K562 (cell line): ENCODE measurements around the gene KANK4. TPM values are rescaled to one million over a fixed set of nuclear protein-coding genes. Genes with fewer than 3 reads are reported as not detected.

Experiments used
- ATAC-seq: fragments of 200-7000 bp; cut with Tn5 transposase; 3 replicates; pipeline ENCODE4 v1.9.1; 2020; ENCODE audit warnings: moderate library complexity
- BruUV-seq: library from RNA; stranded (reverse); fragments of 400-500 nt; replicated peaks from 2 replicates; lab custom pipeline; 2021; lab: Mats Ljungman, UMichigan
- CTCF ChIA-PET: fragments of 300-600 bp; formaldehyde crosslinking; extraction: SDS; loops from one replicate; lab custom pipeline; 2021; ENCODE audit warnings: low intra/inter-chr PET ratio; lab: Yijun Ruan, JAX
- POLR2A ChIA-PET: fragments of 300-600, 350-650 bp; sonication (Branson Sonifier 250); formaldehyde crosslinking; extraction: SDS; loops from one replicate; lab custom pipeline; 2021; ENCODE audit warnings: antibody characterized with exemption, inconsistent platforms; lab: Yijun Ruan, JAX
- DNase-seq, 4 experiments: peaks; one replicate each; pipeline versions ENCODE4 v3.0.0 to v3.0.0-alpha.2; 2011 to 2018; ENCODE audit warnings: low spot score in 3 of 4, mixed read lengths in 3 of 4; ENCODE audit errors: extremely low read depth in 1 of 4
- FAIRE-seq: peaks from 2 replicates; lab custom pipeline; 2011; peaks lifted over from hg19 to GRCh38; lab: Jason Lieb, UNC
- H2AFZ ChIP-seq: 2 replicates; pipeline ENCODE4 v1.6.0; 2011; ENCODE audit warnings: low read depth, low read length, control low read depth, inconsistent platforms
- H3K27ac ChIP-seq: fragments of 200-600 bp; 3 replicates; pipeline ENCODE4 v1.8.0; 2011; ENCODE audit warnings: low read depth, mild to moderate bottlenecking, control low read depth, inconsistent platforms, low read length, moderate library complexity, mixed read lengths; ENCODE audit errors: extremely low read depth
- H3K27me3 ChIP-seq, 2 experiments: fragments of 300-600 bp in 1 of 2; 2 replicates in 1 of 2; 3 replicates in 1 of 2; pipeline versions ENCODE4 v1.6.0 to v1.8.0; 2011; ENCODE audit warnings: inconsistent platforms in 2 of 2, low read length in 2 of 2, mild to moderate bottlenecking in 1 of 2, mixed read lengths in 1 of 2, moderate library complexity in 1 of 2; ENCODE audit not compliant: control insufficient read depth in 2 of 2, insufficient read depth in 2 of 2
- H3K36me3 ChIP-seq: fragments of 300-600 bp; 3 replicates; pipeline ENCODE4 v1.8.0; 2011; ENCODE audit warnings: mild to moderate bottlenecking, low read length, inconsistent platforms; ENCODE audit not compliant: control insufficient read depth, insufficient read depth
- H3K4me1 ChIP-seq, 2 experiments: fragments of 200-600 bp in 1 of 2; replicated peaks in 1 of 2; 2 replicates in 1 of 2; 3 replicates in 1 of 2; pipeline versions ENCODE4 v1.5.1 to v1.8.0; 2011; ENCODE audit warnings: inconsistent platforms in 2 of 2, low read length in 2 of 2, mild to moderate bottlenecking in 1 of 2, mixed read lengths in 1 of 2, moderate library complexity in 1 of 2; ENCODE audit not compliant: control insufficient read depth in 2 of 2, insufficient read depth in 2 of 2
- H3K4me2 ChIP-seq: 2 replicates; pipeline ENCODE4 v1.6.1; 2011; ENCODE audit warnings: low read length, control low read depth, inconsistent platforms, mixed read lengths; ENCODE audit not compliant: insufficient read depth
- H3K4me3 ChIP-seq: fragments of 200-600 bp; sonication (generic), shearing (Covaris generic); 2 replicates; pipeline ENCODE4 v1.5.1; 2016; ENCODE audit warnings: control low read depth, inconsistent platforms
- H3K79me2 ChIP-seq: fragments of 200-600 bp; 3 replicates; pipeline ENCODE4 v1.8.0; 2011; ENCODE audit warnings: low read length, inconsistent platforms; ENCODE audit not compliant: control insufficient read depth, insufficient read depth
- H3K9ac ChIP-seq, 2 experiments: 2 replicates each; pipeline versions ENCODE4 v1.6.0 to v1.6.1; 2011; ENCODE audit warnings: low read depth in 2 of 2, low read length in 2 of 2, control low read depth in 1 of 2, inconsistent platforms in 1 of 2, mild to moderate bottlenecking in 1 of 2, mixed read lengths in 1 of 2; ENCODE audit not compliant: insufficient read depth in 1 of 2
- H3K9me1 ChIP-seq: one replicate; pipeline ENCODE4 v1.6.0; 2011; ENCODE audit warnings: inconsistent platforms, mild to moderate bottlenecking, low read length, moderate library complexity; ENCODE audit not compliant: control insufficient read depth, insufficient read depth
- H3K9me3 ChIP-seq: replicated peaks from 2 replicates; pipeline ENCODE4 v1.5.1; 2011; ENCODE audit warnings: low read depth, low read length, inconsistent platforms; ENCODE audit not compliant: control insufficient read depth, insufficient read depth
- H4K20me1 ChIP-seq: replicated peaks from 2 replicates; pipeline ENCODE4 v1.6.1; 2011; ENCODE audit warnings: low read length, inconsistent platforms, mixed read lengths; ENCODE audit not compliant: control insufficient read depth, insufficient read depth
- CHD1 ChIP-seq: fragments of 200-600 bp; sonication (generic); IDR thresholded peaks from one replicate; pipeline ENCODE4 v1.6.1; 2012; ENCODE audit warnings: mild to moderate bottlenecking, moderate library complexity, low read length, inconsistent platforms
- CTCFL ChIP-seq: IDR thresholded peaks from 2 replicates; pipeline ENCODE4 v1.6.1; 2011; ENCODE audit warnings: borderline replicate concordance, low read depth, mild to moderate bottlenecking, moderate library complexity, low read length; ENCODE audit not compliant: insufficient read depth, poor library complexity, severe bottlenecking
- FOXK1 ChIP-seq: sonication (generic); formaldehyde crosslinking; IDR thresholded peaks from 2 replicates; pipeline ENCODE4 v1.8.0; 2022; ENCODE audit warnings: missing genetic modification reagents, mild to moderate bottlenecking, borderline replicate concordance
- HDAC6 ChIP-seq: IDR thresholded peaks from 2 replicates; pipeline ENCODE4 v1.6.1; 2012; ENCODE audit warnings: low read depth, mild to moderate bottlenecking, control low read depth, inconsistent platforms, low read length, moderate library complexity
- MCM2 ChIP-seq: fragments of 450-650 bp; IDR thresholded peaks from 2 replicates; pipeline ENCODE4 v1.6.1; 2017; ENCODE audit warnings: low read depth, mild to moderate bottlenecking
- POLR2AphosphoS5 ChIP-seq: IDR thresholded peaks from 2 replicates; pipeline ENCODE4 v1.6.1; 2011; ENCODE audit warnings: mild to moderate bottlenecking, low read depth, low read length, moderate library complexity; ENCODE audit not compliant: control insufficient read depth, insufficient read depth
- RAD21 ChIP-seq, 2 experiments: fragments of 250-450 bp in 1 of 2; fragments of 450-650 bp in 1 of 2; sonication (Bioruptor Pico) in 1 of 2; formaldehyde crosslinking in 1 of 2; IDR thresholded peaks in 1 of 2; conservative IDR thresholded peaks in 1 of 2; 2 replicates each; pipeline versions ENCODE4 v1.4.0 to v1.8.0; 2020 to 2022; ENCODE audit warnings: mild to moderate bottlenecking in 2 of 2, moderate library complexity in 1 of 2
- SPI1 ChIP-seq: IDR thresholded peaks from 2 replicates; pipeline ENCODE4 v1.6.1; 2011; ENCODE audit warnings: low read depth, low read length, control low read depth, borderline replicate concordance
- TCF3 ChIP-seq: sonication (generic); formaldehyde crosslinking; IDR thresholded peaks from 2 replicates; pipeline ENCODE4 v1.4.0; 2020; ENCODE audit warnings: mild to moderate bottlenecking, missing genetic modification reagents
- ZHX1 ChIP-seq: fragments of 150-350 bp; conservative IDR thresholded peaks from 2 replicates; pipeline ENCODE4 v1.6.1; 2014; ENCODE audit warnings: low read length
- WGBS: fragments of 100-300 bp; shearing (Covaris generic); methylation state at CpG from one replicate; pipeline ENCODE4 v1.1.6; 2016; ENCODE audit warnings: low coverage, mixed read lengths; ENCODE audit not compliant: insufficient coverage; ENCODE audit errors: missing lambda C conversion rate; 5-methylcytosine and 5-hydroxymethylcytosine counted together
- in situ Hi-C: fragments of 300-500 bp; cut with MboI; formaldehyde crosslinking; loops from 4 replicates; pipeline ENCODE4 v1.15.0; 2018; ENCODE audit warnings: inconsistent platforms, mixed read lengths
- intact Hi-C: fragments of 100-400 bp; cut with micrococcal nuclease; formaldehyde crosslinking; loops from 2 replicates; pipeline ENCODE4 v1.14.2; 2022
- polyA plus RNA-seq, 8 experiments: library from polyadenylated mRNA; depleted of rRNA in 4 of 8; stranded (reverse) in 5 of 8; unstranded in 3 of 8; fragments of >200 nt; fragmentation: Nextera tagmentation in 2 of 8; fragmentation: Illumina TruSeq in 1 of 8; extraction: Ambion mirVana in 2 of 8; extraction: Trizol in 1 of 8; gene quantifications; 2 replicates each; pipeline versions ENCODE4 v1.2.1 to v1.2.3, GENCODE V29; 2011 to 2014; ENCODE audit warnings: inconsistent platforms in 1 of 8, missing spikeins in 1 of 8
- total RNA-seq, 7 experiments: library from RNA; depleted of rRNA in 6 of 7; stranded (reverse); fragments of >200 nt in 6 of 7; fragmentation: Illumina TruSeq in 2 of 7; extraction: Trizol in 2 of 7; gene quantifications; 2 replicates each; pipeline versions ENCODE4 v1.2.1 to v1.2.3, GENCODE V29; 2011 to 2021; ENCODE audit warnings: low replicate concordance in 1 of 7
- TF ChIP-seq, protein P1 (sequence below), 3 experiments: IDR thresholded peaks in 2 of 3; conservative IDR thresholded peaks in 1 of 3; 2 replicates each; pipeline ENCODE4 v1.5.1; 2011 to 2012; ENCODE audit warnings: low read length in 3 of 3, mild to moderate bottlenecking in 3 of 3, control low read depth in 2 of 3, improper control_type of control experiment in 1 of 3, inconsistent platforms in 1 of 3, low read depth in 1 of 3, mixed read lengths in 1 of 3, moderate library complexity in 1 of 3; ENCODE audit not compliant: insufficient read depth in 2 of 3

Gene KANK4
- total and polyA plus RNA-seq, 9 of the 15 experiments (the other 6 are each of a cell fraction or from before 2014, with no cell fraction given) = not detected

- H3K36me3 ChIP-seq = no peaks in the 10 kb centered on the region
- no peak overlapping the region for H3K9ac ChIP-seq
- in situ Hi-C loops = no loop called here
- no peak for FAIRE-seq
- no peak overlapping the region for H3K4me2 ChIP-seq
- H4K20me1 ChIP-seq = no peaks in the 10 kb centered on the region
- CTCF ChIA-PET = no interaction called here
- H3K79me2 ChIP-seq = no peaks in the 10 kb centered on the region
- peak; percentile 73; the same call in 2 of the 3 replicates for ATAC-seq
- no peaks in the 10 kb centered on the region for H3K9me3 ChIP-seq
- no peak overlapping the region for H2AFZ ChIP-seq
- H3K27ac ChIP-seq = no peak overlapping the region
- H3K4me1 ChIP-seq = no peaks in the 10 kb centered on the region
- H3K4me3 ChIP-seq = no peak overlapping the region
- BruUV-seq = no TSS peak
- POLR2A ChIA-PET = interaction anchor here (0.7 kb wide), 1 partner anchor 144 kb away, joined by 3 read pairs; no protein-coding TSS in a partner anchor
- WGBS = 0% methylated on average over 5 of the region's 5 CpGs
- peaks cover 7 to 22% of the 10 kb centered on the region in 2 experiments; a peak in 3 of 5 replicates for H3K27me3 ChIP-seq
- peak; percentile 22 to 38 (median 32) for DNase-seq
- no peaks in the 10 kb centered on the region for H3K9me1 ChIP-seq
- intact Hi-C loops = loop anchor here (1.0 kb wide), 1 partner anchor 113 kb away; no protein-coding TSS in a partner anchor
- TF ChIP-seq CTCFL = peak; percentile 12
- no peak for TF ChIP-seq POLR2AphosphoS5
- TF ChIP-seq ZHX1 = no peak
- peak in 1 of 2 experiments; percentile 28; a peak in 2 of 4 replicates for TF ChIP-seq RAD21 (CRISPR knock-in tag; conservative IDR thresholded peaks at IDR 0.05 in 1 of 2, IDR thresholded peaks at IDR 0.05 in 1 of 2)
- no peak for TF ChIP-seq CHD1
- no peak for TF ChIP-seq TCF3 (CRISPR knock-in tag)
- TF ChIP-seq HDAC6 = no peak
- no peak for TF ChIP-seq FOXK1 (CRISPR knock-in tag)
- no peak for TF ChIP-seq MCM2
- TF ChIP-seq, protein P1, sequence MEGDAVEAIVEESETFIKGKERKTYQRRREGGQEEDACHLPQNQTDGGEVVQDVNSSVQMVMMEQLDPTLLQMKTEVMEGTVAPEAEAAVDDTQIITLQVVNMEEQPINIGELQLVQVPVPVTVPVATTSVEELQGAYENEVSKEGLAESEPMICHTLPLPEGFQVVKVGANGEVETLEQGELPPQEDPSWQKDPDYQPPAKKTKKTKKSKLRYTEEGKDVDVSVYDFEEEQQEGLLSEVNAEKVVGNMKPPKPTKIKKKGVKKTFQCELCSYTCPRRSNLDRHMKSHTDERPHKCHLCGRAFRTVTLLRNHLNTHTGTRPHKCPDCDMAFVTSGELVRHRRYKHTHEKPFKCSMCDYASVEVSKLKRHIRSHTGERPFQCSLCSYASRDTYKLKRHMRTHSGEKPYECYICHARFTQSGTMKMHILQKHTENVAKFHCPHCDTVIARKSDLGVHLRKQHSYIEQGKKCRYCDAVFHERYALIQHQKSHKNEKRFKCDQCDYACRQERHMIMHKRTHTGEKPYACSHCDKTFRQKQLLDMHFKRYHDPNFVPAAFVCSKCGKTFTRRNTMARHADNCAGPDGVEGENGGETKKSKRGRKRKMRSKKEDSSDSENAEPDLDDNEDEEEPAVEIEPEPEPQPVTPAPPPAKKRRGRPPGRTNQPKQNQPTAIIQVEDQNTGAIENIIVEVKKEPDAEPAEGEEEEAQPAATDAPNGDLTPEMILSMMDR (IDR thresholded peaks at IDR 0.05 in 2 of 3, conservative IDR thresholded peaks at IDR 0.05 in 1 of 3; ENCODE audit: insufficient read depth in 2 of 3, low read depth in 1 of 3, low read length in 3 of 3) = peak; percentile 31 to 49 (median 31); a peak in 3 of 6 replicates
- peak; percentile 54; the same call in 1 of the 2 replicates for TF ChIP-seq SPI1
Measured at GRCh38 chr1:62294261-62294660, 25.0 kb downstream of the KANK4 start.
